Stimulated activated CD4-positive, alpha-beta T cell treated with anti-CD3 and anti-CD28 coated beads, Interleukin-1b, Interleukin-23, amount 100 ng/mL, for 24 hours (primary cell): Measurements from ENCODE around the gene SHKBP1.

ENCODE experiments used
- DNase-seq, 4 experiments: peaks; one replicate each; pipeline ENCODE4 v3.0.0-alpha.2; 2020; ENCODE audit warnings: low read depth in 4 of 4, low spot score in 1 of 4

The SHKBP1 gene

DNA sequence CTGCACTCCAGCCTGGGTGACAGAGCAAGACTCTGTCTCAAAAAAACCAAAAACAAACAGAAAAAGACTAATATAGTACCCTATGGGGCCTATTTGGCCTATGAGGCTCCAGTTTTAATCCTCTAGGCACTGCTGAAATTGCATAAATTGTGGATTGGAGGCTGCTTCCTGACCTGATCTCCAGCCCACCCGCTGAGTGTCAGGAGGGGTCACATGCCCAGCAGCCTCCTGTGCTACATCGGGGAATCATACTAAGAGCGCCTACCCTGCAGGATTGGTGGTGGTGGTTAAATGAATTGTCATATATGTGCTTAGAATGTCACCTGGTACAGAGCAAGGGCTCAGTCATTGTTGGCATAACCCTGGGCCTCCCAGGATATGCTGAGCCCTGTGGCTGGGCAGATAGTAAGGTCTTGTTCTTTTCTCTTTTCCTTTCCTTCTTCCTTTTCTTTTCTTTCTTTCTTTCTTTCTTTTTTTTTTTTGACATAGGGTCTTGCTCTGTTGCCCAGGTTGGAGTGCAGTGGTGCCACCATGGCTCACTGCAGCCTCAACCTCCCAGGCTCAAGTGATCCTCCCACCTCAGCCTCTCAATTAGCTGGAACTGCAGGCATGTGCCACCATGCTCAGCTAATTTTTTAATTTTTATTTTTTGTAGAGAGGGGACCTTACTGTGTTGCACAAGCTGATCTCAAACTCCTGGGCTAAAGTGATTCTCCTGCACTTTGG is 55.8 kb downstream of the SHKBP1 start:
- no peak for DNase-seq

DNA sequence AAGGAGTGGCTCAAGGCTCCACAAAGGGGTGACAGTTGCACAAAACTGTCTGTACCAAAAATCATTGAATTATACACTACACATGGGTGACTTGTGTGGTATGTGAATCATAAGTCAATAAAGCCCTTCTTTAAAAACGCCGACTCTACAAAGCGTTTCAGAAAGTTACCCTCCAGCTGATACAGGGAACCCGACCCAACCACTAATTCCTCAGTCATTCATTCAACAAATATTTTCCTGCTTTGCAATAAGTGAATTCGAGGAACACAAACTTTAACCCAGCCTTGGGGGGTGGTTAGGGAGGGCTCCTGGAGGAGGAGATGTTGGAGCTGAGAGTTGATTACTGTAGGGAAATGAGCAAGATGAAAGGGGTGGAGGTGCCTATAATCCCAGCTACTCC is 56.5 kb downstream of the SHKBP1 start:
- no peak for DNase-seq

DNA sequence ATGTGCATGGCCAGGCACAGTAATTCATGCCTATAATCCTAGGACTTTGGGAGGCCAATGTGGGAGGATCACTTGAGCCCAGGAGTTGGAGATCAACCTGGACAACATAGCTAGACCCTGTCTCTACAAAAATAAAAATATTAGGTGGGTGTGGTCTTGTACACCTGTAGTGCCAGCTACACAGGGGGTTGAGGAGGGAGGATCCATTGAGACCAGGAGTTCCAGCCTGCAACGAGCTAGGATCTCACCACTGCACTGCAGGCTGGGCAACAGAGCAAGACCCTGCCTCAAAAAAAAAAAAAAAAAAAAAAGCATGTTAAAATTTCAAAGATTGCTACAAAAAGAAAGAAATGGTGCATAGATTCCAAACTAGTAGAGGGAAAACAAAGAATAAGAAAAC is 61.7 kb downstream of the SHKBP1 start:
- DNase-seq, result no peak

DNA sequence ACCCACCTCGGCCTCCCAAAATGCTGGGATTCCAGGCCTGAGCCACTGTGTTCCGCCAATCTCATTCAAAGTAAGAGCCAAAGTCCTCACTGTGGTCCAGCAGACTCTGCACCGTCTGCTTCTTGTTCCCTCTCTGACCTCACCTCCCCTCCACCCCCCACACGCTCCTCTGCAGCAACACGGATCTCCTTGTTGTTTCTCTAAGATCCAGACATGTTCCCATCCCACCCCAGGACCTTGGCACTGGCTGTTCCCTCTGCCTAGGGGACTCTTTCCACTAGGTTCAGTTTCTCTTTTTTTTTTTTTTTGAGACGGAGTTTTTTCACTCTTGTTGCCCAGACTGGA is 62.9 kb downstream of the SHKBP1 start:
- DNase-seq, result no peak

DNA sequence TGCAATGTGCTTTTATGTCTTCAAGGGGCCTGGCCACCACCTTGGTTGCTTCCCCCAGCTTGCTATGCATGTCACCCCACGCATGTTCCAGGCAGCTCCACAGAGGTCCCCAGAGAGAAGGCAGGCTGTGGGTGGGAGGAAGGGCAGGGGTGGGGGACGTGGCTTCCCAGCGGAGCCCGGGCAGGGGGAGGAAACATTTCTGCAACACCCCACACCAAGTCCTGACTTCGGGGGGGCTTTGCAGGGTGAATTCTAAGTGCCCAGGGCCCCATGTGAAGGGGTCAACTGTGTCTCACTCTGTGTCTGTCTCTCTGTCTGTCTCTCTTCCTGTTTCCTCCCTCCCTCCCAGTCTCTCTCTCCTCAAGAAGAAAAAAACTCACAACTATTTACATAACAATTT is 64.1 kb downstream of the SHKBP1 start:
- DNase-seq, result no peak
